HG03442 (cell line): ENCODE measurements around the gene ESCO1.
"Not testable (repeated sequence)": the region's sequence is repeated elsewhere in the genome, so short reads cannot be mapped to it uniquely, and the experiment has no call there.

ENCODE experiments used
- ATAC-seq: cut with Tn5 transposase; IDR thresholded peaks from one replicate; pipeline ENCODE4 v1.9.1; 2021; ENCODE audit warnings: mild to moderate bottlenecking, moderate library complexity; ENCODE audit not compliant: unreplicated experiment

The ESCO1 gene

GRCh38 chr18:21592361-21592760 lies 8.1 kb downstream of the ESCO1 start:
- not testable (repeated sequence) for ATAC-seq

GRCh38 chr18:21584391-21584790 lies 16.1 kb downstream of the ESCO1 start:
- no peak for ATAC-seq

DNA sequence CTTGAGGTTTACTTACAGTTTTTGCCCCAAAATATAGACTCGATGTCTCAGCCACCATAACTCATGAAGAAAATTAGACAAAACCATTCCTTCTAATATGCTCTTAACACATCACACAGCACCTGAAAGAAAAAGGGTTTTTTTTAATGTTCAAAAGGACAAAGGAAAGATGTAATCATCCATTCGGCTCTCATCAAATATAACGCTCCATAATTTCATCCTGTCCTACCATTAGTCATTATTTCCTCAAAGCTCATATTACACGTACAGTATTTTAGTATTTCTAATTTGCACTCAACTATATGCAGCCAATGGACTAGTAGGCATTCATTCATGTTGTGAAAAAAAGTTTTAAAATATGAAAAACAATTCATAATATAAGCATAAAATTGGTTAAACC lies 24.8 kb downstream of the ESCO1 start:
- no peak for ATAC-seq

GRCh38 chr18:21571772-21572171 lies 28.7 kb downstream of the ESCO1 start:
- no peak for ATAC-seq

GRCh38 chr18:21559195-21559594 lies 41.3 kb downstream of the ESCO1 start:
- no peak for ATAC-seq

DNA sequence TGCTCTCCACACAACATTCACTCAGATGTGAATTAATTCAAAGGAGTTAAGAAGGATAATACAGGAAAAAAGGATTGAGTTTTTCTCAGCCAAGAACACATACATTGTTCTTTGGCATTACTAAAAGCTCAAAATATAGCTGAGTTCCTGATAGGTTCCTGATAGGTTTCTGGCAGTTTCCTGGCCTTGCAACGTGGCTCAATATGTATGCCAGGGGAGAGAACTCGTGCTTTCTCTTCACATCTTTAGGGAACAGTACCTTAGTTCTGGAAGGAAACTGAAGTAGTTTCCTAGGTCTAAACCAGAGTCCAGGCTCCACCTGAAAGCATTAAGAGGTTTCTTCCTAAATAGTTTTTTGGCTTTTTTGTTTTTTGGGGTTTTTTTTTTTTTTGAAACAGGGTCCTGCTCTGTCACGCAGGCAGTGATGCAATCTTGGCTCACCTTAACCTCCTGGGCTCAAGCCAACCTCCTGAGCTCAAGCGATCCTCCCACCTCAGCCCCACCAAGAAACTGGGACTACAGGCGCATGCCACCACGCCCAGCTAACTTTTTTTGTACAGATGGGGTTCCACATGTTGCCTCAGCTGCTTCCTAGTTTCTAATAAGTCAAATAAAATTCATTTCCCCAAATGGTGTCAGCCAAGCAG lies 42.8 kb downstream of the ESCO1 start:
- ATAC-seq = no peak

DNA sequence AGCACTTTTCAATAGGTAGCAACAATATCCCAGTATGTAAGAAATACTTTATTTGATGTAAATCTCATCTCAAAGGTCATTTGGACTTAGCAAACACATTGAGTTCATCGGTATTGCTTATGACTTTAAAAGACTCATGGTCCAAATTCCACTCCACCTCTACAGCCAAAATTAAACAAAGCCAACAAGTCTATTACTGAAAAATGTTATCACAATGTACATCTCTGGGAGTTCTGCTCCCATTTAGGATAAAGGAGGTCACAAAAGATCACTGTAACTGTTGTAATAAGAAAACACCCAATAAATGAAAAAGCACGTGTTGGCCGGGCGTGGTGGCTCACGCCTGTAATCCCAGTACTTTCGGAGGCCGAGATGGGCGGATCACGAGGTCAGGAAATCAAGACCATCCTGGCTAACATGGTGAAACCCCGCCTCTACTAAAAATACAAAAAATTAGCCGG lies 50.0 kb downstream of the ESCO1 start:
- no peak for ATAC-seq

- no peak for ATAC-seq
Measured at GRCh38 chr18:21548647-21549046, 51.9 kb downstream of the ESCO1 start.

GRCh38 chr18:21546423-21546822 lies 54.1 kb downstream of the ESCO1 start:
- ATAC-seq = no peak

- no peak for ATAC-seq
Measured at GRCh38 chr18:21538230-21538629, 62.3 kb downstream of the ESCO1 start.

DNA sequence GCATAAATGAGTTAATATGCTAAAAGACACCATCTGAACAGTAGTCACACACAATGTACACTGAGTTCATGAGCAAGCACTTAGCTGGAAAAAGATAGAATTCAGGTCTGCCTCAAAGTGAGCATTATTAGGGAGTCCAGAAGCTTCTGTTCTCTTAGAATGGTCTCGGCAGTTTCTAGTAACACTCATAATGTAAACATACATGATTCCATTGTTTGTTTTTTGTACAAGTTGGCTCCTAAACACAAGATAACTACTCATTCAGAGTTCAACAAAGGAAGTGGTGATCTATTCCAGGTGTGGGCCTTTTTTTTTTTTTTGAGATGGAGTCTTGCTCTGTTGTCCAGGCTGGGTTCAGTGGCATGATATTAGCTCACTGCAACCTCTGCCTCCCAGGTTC lies 66.2 kb downstream of the ESCO1 start:
- no peak for ATAC-seq

- ATAC-seq = no peak
Measured at GRCh38 chr18:21526463-21526862, 74.0 kb downstream of the ESCO1 start.

- ATAC-seq = no peak
Measured at GRCh38 chr18:21525916-21526315, 74.6 kb downstream of the ESCO1 start.

- no peak for ATAC-seq
Measured at GRCh38 chr18:21522530-21522929, 78.0 kb downstream of the ESCO1 start.

DNA sequence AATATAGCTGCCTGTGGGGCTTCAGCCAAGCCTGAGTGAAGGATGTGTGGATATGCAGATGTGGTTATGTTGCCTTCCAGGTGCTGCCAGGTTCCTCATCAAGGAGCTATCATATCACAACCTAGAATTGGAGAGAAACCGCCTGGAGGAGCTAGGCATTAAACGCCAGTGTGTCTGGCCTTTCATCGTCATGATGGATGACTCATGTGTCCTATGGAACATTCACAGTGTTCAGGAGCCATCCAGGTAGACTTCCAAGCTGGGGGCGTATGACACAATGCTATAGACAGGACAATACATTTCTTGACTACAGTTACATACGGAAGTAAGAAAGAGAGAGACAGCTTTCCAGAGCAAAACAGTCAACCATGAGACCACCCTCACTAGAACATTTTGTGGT lies 86.8 kb downstream of the ESCO1 start:
- ATAC-seq = no peak

- ATAC-seq = no peak
Measured at GRCh38 chr18:21513292-21513691, 87.2 kb downstream of the ESCO1 start.

- no peak for ATAC-seq
Measured at GRCh38 chr18:21509062-21509461, 91.4 kb downstream of the ESCO1 start.

DNA sequence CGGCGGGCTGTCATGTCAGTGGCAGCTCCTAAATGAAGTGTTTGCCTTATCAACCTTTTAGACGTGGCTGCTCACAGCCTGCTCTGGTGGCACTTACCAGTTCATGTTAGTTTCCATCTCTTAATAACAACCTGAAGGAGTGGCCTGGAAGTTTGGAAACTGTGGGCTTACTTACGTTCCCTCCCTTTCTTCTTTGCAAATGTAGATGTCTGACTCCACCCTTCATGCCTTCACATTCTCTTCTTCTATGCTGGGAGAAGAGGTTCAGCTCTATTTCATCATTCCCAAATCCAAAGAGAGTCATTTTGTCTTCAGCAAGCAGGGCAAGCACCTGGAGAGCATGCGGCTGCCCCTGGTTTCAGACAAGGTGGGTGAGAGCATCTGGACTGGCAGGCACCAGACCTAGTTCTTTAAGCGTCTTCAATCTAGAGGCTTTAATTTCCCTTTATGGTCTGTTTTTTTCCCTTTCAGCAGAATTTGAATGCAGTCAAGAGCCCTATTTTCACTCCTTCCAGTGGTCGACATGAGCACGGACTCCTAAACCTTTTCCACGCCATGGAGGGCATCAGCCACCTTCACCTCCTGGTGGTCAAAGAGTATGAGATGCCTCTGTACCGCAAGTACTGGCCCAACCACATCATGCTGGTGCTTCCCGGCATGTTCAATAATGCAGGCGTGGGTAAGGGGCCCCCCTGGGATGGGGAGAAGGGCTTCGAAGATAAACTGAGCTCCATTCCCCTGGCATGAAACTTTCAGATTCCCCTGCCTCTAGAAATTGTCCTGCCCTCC lies 92.4 kb downstream of the ESCO1 start:
- ATAC-seq = no peak

DNA sequence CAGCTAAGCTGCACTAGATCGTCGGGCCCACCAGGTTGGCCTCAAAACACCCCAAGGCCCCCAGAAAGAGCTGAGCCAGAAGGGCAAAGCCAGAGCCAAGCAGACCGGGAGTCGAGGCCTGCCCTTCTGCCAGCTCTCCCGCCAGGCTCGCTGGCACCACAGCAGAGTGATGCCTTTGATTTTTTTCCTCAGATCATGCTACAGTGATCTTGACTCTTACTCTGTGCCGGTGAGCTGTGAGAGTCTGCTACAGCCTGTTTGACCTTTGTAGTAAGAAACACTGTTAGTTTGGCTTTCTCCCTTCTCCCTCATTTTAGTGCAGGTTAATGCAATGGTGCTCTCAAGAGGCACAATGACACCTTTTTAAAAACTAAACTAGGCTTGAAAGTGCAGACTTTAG lies 97.8 kb downstream of the ESCO1 start:
- ATAC-seq = no peak

GRCh38 chr18:21499997-21500396 lies 100.5 kb downstream of the ESCO1 start:
- ATAC-seq = no peak

- no peak for ATAC-seq
Measured at GRCh38 chr18:21496277-21496835, 104.1 kb downstream of the ESCO1 start.

GRCh38 chr18:21490748-21491147 lies 109.8 kb downstream of the ESCO1 start:
- no peak for ATAC-seq
